ENCODE results near the gene LGALSL.

LGALSL gene

DNA sequence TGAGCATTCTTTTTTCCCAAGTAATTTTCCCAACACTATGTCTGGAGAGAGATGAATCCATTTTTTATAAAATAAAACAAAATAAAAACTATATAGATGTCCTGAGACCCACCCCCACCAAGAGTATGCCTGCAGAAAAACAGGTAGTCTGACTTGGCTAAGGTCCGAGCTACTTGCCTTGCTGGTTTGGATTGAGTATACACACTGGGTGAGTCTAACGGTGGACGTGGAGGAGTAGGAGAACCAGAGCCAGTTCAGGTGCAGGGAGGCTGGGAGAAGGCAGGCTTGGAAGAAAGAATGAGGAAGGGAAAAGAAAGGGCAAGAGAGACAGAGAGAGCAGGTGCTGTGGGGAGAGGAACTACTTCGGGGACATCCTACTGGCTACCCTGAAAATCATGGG, 48.9 kb downstream of the LGALSL start:
- DNase-seq = no peak

DNA sequence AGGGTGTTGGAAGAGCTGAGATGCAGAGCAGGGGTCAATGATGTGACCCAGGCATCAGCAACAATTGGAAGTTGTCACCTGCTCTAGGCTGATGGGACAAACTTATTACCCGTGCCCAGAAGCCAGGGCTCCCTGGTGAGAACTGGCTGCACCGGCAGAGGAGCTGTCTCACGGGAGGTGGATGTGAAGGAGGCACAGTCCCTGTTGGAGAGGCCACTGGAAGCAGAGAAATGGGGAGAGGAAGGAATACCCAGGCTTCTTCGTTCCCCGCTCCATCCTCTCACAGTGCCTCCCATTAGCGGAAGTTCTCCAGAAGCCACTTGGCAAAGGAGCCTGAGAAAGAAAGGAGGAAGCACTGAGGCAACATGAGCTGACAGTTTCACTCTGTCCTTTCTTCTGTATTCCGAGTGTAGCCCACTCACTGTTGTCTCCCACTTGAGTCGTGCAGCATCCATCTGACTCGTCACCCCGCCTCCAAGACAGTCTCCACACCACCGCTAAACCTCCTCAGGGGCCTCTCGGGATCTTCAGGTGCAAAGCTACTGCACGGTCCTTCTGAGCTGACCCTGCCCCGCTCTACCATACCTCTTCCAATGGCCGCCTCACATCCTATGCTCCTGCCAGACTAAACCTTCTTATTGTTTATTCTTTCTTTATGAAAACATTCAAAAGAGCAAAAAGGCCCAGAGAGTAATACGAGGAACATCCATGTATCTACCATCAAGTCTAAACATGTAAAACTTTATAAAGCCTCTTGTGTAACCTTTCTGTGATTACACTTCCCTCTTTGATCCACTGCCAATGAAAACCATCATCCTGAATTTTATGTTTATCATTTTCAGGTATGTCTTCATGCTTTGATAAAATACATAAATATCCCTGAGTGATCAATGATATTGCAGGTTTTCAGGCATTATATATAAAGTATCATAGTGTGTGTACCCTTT, 51.1 kb downstream of the LGALSL start:
- no peak for DNase-seq

DNA sequence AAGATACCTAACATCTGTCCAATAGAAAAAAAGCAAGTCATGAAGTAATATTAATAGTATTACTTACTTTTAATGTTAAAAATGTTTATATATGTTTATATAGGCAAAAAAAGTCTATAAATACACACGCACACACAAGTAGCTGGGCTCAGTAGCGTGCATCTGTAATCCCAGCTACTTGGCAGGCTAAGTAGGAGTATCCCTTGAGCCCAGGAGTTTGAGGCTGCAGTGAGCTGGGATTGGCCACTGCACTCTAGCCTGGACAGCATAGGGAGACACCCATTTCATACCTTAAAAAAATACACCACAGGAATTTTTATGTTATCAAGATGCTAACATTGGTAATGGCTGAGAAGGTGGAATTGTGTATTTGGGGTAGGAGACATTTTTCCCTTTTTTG, 52.7 kb downstream of the LGALSL start:
- DNase-seq = no peak

Data from CD4-positive, alpha-beta T cell treated with Interleukin-15 for 1 hour (primary cell).